ENCODE data around the gene MAD1L1.
"Not testable (repeated sequence)": the region's sequence is repeated elsewhere in the genome, so short reads cannot be mapped to it uniquely, and the experiment has no call there.

Gene MAD1L1

GRCh38 chr7:2038931-2039728 lies 193.6 kb downstream of the MAD1L1 start:
- FAIRE-seq, result no peak

- no peak for FAIRE-seq
Measured at GRCh38 chr7:2037808-2038522, 194.8 kb downstream of the MAD1L1 start.

- FAIRE-seq, result no peak
Measured at GRCh38 chr7:2037301-2037807, 195.4 kb downstream of the MAD1L1 start.

- no peak for FAIRE-seq
Measured at GRCh38 chr7:2036786-2037185, 196.0 kb downstream of the MAD1L1 start.

GRCh38 chr7:2036201-2036600 lies 196.5 kb downstream of the MAD1L1 start:
- FAIRE-seq, result not testable (repeated sequence)

- FAIRE-seq, result no peak
Measured at GRCh38 chr7:2034291-2035201, 198.2 kb downstream of the MAD1L1 start.

- no peak for FAIRE-seq
Measured at GRCh38 chr7:2033586-2034135, 199.1 kb downstream of the MAD1L1 start.

- no peak for FAIRE-seq
Measured at GRCh38 chr7:2032876-2033407, 199.8 kb downstream of the MAD1L1 start.

GRCh38 chr7:2032030-2032875 lies 200.5 kb downstream of the MAD1L1 start:
- no peak for FAIRE-seq

GRCh38 chr7:2031451-2031845 lies 201.3 kb downstream of the MAD1L1 start:
- FAIRE-seq, result no peak

GRCh38 chr7:2030475-2031450 lies 202.0 kb downstream of the MAD1L1 start:
- no peak for FAIRE-seq

- no peak for FAIRE-seq
Measured at GRCh38 chr7:2029936-2030335, 202.8 kb downstream of the MAD1L1 start.

- FAIRE-seq, result no peak
Measured at GRCh38 chr7:2029211-2029905, 203.4 kb downstream of the MAD1L1 start.

- FAIRE-seq, result no peak
Measured at GRCh38 chr7:2028733-2029132, 204.0 kb downstream of the MAD1L1 start.

- no peak for FAIRE-seq
Measured at GRCh38 chr7:2025188-2025587, 207.6 kb downstream of the MAD1L1 start.

- no peak for FAIRE-seq
Measured at GRCh38 chr7:2024567-2024918, 208.2 kb downstream of the MAD1L1 start.

GRCh38 chr7:2023877-2024566 lies 208.7 kb downstream of the MAD1L1 start:
- peak; percentile 21 for FAIRE-seq

- FAIRE-seq, result no peak
Measured at GRCh38 chr7:2022737-2023250, 210.0 kb downstream of the MAD1L1 start.

- no peak for FAIRE-seq
Measured at GRCh38 chr7:2022021-2022409, 210.7 kb downstream of the MAD1L1 start.

Data from endometrium (tissue), 2 donors.